Endodermal cell (in vitro differentiated cells): ENCODE data around the gene FIBCD1. TPM values are rescaled to one million over a fixed set of nuclear protein-coding genes. Genes with fewer than 3 reads are reported as not detected.
A peak's percentile ranks its signal among the peaks of the same experiment; 100 is the strongest.
"Not testable (repeated sequence)": the region's sequence is repeated elsewhere in the genome, so short reads cannot be mapped to it uniquely, and the experiment has no call there.

Experiments
- DNase-seq: peaks from one replicate; pipeline ENCODE4 v3.0.0-alpha.2; 2017
- H3K27ac ChIP-seq: 2 replicates; pipeline ENCODE4 v1.5.1; 2013; ENCODE audit warnings: mild to moderate bottlenecking, low read depth, low read length, moderate library complexity
- H3K27me3 ChIP-seq: 2 replicates; pipeline ENCODE4 v1.6.1; 2013; ENCODE audit warnings: mild to moderate bottlenecking, low read length, moderate library complexity; ENCODE audit not compliant: insufficient read depth, control insufficient read depth, poor library complexity, severe bottlenecking
- H3K36me3 ChIP-seq: 2 replicates; pipeline ENCODE4 v1.7.0; 2013; ENCODE audit warnings: mild to moderate bottlenecking, low read length, moderate library complexity; ENCODE audit not compliant: control insufficient read depth, insufficient read depth
- H3K4me1 ChIP-seq: one replicate; pipeline ENCODE4 v1.7.0; 2013; ENCODE audit warnings: low read length; ENCODE audit not compliant: control insufficient read depth, insufficient read depth
- H3K4me3 ChIP-seq: 2 replicates; pipeline ENCODE4 v1.5.1; 2013; ENCODE audit warnings: mild to moderate bottlenecking, low read length, moderate library complexity
- H3K9ac ChIP-seq: 2 replicates; pipeline ENCODE4 v1.6.1; 2013; ENCODE audit warnings: mild to moderate bottlenecking, low read length, moderate library complexity; ENCODE audit not compliant: poor library complexity, severe bottlenecking; ENCODE audit errors: extremely low read depth
- H3K9me3 ChIP-seq: 2 replicates; pipeline ENCODE4 v1.6.1; 2013; ENCODE audit warnings: mild to moderate bottlenecking, low read length, moderate library complexity; ENCODE audit not compliant: control insufficient read depth
- H3K27ac Mint-ChIP-seq: 2 replicates; pipeline ENCODE4 v1.8.0; 2020; ENCODE audit warnings: mixed read lengths
- H3K27me3 Mint-ChIP-seq: 2 replicates; pipeline ENCODE4 v1.8.0; 2021; ENCODE audit warnings: mild to moderate bottlenecking, mixed read lengths; ENCODE audit not compliant: insufficient read depth
- H3K36me3 Mint-ChIP-seq: 2 replicates; pipeline ENCODE4 v1.8.0; 2020; ENCODE audit warnings: low read depth, mixed read lengths
- H3K4me1 Mint-ChIP-seq: 2 replicates; pipeline ENCODE4 v1.8.0; 2020; ENCODE audit warnings: mixed read lengths
- H3K4me3 Mint-ChIP-seq: 2 replicates; pipeline ENCODE4 v1.8.0; 2020; ENCODE audit warnings: mild to moderate bottlenecking, moderate library complexity, mixed read lengths
- H3K9me3 Mint-ChIP-seq: 2 replicates; pipeline ENCODE4 v1.8.0; 2020; ENCODE audit warnings: mild to moderate bottlenecking, mixed read lengths
- CTCF ChIP-seq: fragments of 200-600 bp; sonication (generic); conservative IDR thresholded peaks from 2 replicates; pipeline ENCODE4 v1.5.0; 2021; ENCODE audit warnings: antibody characterized with exemption, mild to moderate bottlenecking
- WGBS, 2 experiments: methylation state at CpG; one replicate each; pipeline versions ENCODE4 v1.1.5 to v1.1.7; 2013; ENCODE audit warnings: missing lambda C conversion rate in 2 of 2, mixed read lengths in 1 of 2; ENCODE audit not compliant: insufficient coverage in 1 of 2, insufficient read length in 1 of 2; 5-methylcytosine and 5-hydroxymethylcytosine counted together
- total RNA-seq, 2 donors: library from RNA; stranded (reverse); fragmentation: NEBNext Ultra II Directional in 1 of 2; extraction: Animal tissue kit (Norgen Biotek cat#: 25700) in 1 of 2; gene quantifications; 2 replicates in 1 of 2; 3 replicates in 1 of 2; pipeline ENCODE4 v1.2.1, GENCODE V29; 2021

FIBCD1 gene
- total RNA-seq, 2 donors from 2014 or later = 2.8 to 3.7 TPM

- Mint-ChIP-seq H3K4me3 (no peak overlapping the region), H3K27ac (no peak overlapping the region), H3K27me3 (no peaks in the 10 kb centered on the region), H3K9me3 (peaks cover 6% of the 10 kb centered on the region), H3K4me1 (no peaks in the 10 kb centered on the region), H3K36me3 (no peaks in the 10 kb centered on the region)
- Histone ChIP-seq H3K27me3 (no peaks in the 10 kb centered on the region), H3K9ac (no peak overlapping the region), H3K4me1 (no peaks in the 10 kb centered on the region), H3K9me3 (no peaks in the 10 kb centered on the region), H3K36me3 (no peaks in the 10 kb centered on the region), H3K27ac (peak overlapping the region; percentile 57), H3K4me3 (no peak overlapping the region)
- no peak for DNase-seq
- 84% methylated on average over 33 to 38 of the region's 38 CpGs for WGBS, 2 experiments
- no peak for TF ChIP-seq CTCF
These were observed 26.0 kb downstream of the FIBCD1 start for GRCh38 chr9:130912932-130913598.

DNA sequence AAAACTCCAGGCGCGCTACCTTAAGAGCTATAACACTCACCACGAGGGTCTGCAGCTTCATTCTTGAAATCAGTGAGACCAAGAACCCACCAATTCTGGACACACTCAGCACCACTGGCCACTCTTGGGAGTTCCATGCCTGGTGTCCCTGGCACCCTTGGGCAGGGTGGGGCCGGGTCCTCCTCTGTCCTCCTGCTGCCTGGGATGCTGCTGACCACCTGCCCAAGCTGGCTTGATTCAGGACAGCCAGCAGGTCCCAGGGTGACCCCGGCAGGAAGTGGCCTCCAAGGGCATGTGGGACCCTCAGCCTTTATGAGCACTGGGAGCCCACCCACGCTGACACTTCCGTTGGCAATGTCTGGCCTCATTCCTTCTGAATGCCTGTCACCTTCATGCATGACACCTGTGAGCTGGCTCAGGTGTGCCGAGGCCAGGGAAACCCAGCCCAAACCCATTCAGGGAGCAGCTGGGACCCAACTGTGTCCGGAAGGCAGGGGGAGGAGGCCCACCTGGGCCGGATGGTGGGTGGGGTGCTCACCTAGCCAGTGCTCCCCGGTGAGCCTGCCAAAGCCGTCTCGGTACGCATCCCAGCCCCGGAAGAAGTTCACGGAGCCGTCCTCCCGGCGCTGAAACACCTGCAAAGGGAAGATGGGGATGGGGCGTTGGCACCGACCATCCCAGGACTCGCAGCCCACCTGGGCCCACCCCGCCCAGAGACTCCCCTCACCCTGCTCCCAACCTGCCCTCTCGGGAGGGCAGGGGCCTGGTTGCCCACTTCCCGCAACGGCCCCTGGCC lies 27.6 kb downstream of the FIBCD1 start:
- Histone ChIP-seq H3K9ac (no peak overlapping the region), H3K4me1 (no peaks in the 10 kb centered on the region), H3K9me3 (no peaks in the 10 kb centered on the region), H3K36me3 (no peaks in the 10 kb centered on the region), H3K27me3 (no peaks in the 10 kb centered on the region), H3K4me3 (no peak overlapping the region), H3K27ac (no peak overlapping the region)
- H3K27ac Mint-ChIP-seq = no peak overlapping the region
- H3K4me1 Mint-ChIP-seq = no peaks in the 10 kb centered on the region
- 94 to 95% methylated on average over 14 to 26 of the region's 26 CpGs for WGBS, 2 experiments
- no peak for TF ChIP-seq CTCF
- H3K9me3 Mint-ChIP-seq = peaks cover 6% of the 10 kb centered on the region
- H3K27me3 Mint-ChIP-seq = no peaks in the 10 kb centered on the region
- H3K4me3 Mint-ChIP-seq = no peak overlapping the region
- no peak for DNase-seq
- H3K36me3 Mint-ChIP-seq = no peaks in the 10 kb centered on the region

GRCh38 chr9:130910670-130911069 lies 28.4 kb downstream of the FIBCD1 start:
- not testable (repeated sequence) for H3K27me3 Mint-ChIP-seq, H3K9me3 ChIP-seq, H3K27ac ChIP-seq, H3K4me3 ChIP-seq, DNase-seq, H3K4me1 Mint-ChIP-seq, H3K36me3 Mint-ChIP-seq, H3K36me3 ChIP-seq, H3K4me1 ChIP-seq, H3K9ac ChIP-seq, H3K27me3 ChIP-seq, H3K4me3 Mint-ChIP-seq, H3K9me3 Mint-ChIP-seq
- peak overlapping the region; percentile 7 for H3K27ac Mint-ChIP-seq
- 92% methylated on average over 1 of the region's 1 CpG; no CpG with 5 or more reads in 1 of the 2 experiments for WGBS, 2 experiments

- not testable (repeated sequence) for H3K9me3 Mint-ChIP-seq, H3K27me3 Mint-ChIP-seq, H3K27ac ChIP-seq, H3K9ac ChIP-seq, H3K36me3 ChIP-seq, H3K27ac Mint-ChIP-seq, H3K4me3 Mint-ChIP-seq, H3K27me3 ChIP-seq, H3K9me3 ChIP-seq, H3K4me1 Mint-ChIP-seq, H3K36me3 Mint-ChIP-seq, H3K4me1 ChIP-seq, H3K4me3 ChIP-seq, DNase-seq
- WGBS, 2 experiments = 94 to 100% methylated on average over 2 to 27 of the region's 27 CpGs
These were observed 29.0 kb downstream of the FIBCD1 start for GRCh38 chr9:130910041-130910440.
